K562 (cell line): ENCODE measurements around the gene ZBTB32. TPM values are rescaled to one million over a fixed set of nuclear protein-coding genes. Genes with fewer than 3 reads are reported as not detected.

Source experiments
- CHD2 ChIP-seq: IDR thresholded peaks from 2 replicates; pipeline ENCODE4 v1.6.1; 2011; ENCODE audit warnings: low read depth, low read length
- CREM ChIP-seq: IDR thresholded peaks from 2 replicates; pipeline ENCODE4 v1.6.1; 2014; ENCODE audit warnings: antibody characterized with exemption, low read depth
- FOXJ3 ChIP-seq: sonication (generic); formaldehyde crosslinking; IDR thresholded peaks from 2 replicates; pipeline ENCODE4 v1.4.0; 2020; ENCODE audit warnings: mild to moderate bottlenecking, missing genetic modification reagents
- HINFP ChIP-seq: fragments of 450-650 bp; conservative IDR thresholded peaks from 2 replicates; pipeline ENCODE4 v1.6.1; 2016; ENCODE audit warnings: missing genetic modification characterization, low read depth, mild to moderate bottlenecking, control low read depth, missing compliant biosample characterization
- HOMEZ ChIP-seq: fragments of 250-450 bp; sonication (Bioruptor Pico); IDR thresholded peaks from 2 replicates; pipeline ENCODE4 v1.4.0; 2020; ENCODE audit warnings: mild to moderate bottlenecking, moderate library complexity
- PHB2 ChIP-seq: fragments of 450-650 bp; IDR thresholded peaks from 2 replicates; pipeline ENCODE4 v1.6.1; 2017; ENCODE audit warnings: low read depth
- PPARD ChIP-seq: fragments of 250-450 bp; sonication (Bioruptor Pico); IDR thresholded peaks from 2 replicates; pipeline ENCODE4 v1.8.0; 2022; ENCODE audit warnings: inconsistent platforms, mild to moderate bottlenecking, moderate library complexity
- RAD51 ChIP-seq: fragments of 450-650 bp; IDR thresholded peaks from 2 replicates; pipeline ENCODE4 v1.7.1; 2016; ENCODE audit warnings: low read depth, mild to moderate bottlenecking, borderline replicate concordance
- SMARCB1 ChIP-seq: IDR thresholded peaks from 2 replicates; pipeline ENCODE4 v1.6.1; 2011; ENCODE audit warnings: improper control_type of control experiment, low read depth; ENCODE audit not compliant: insufficient read length
- SMARCE1 ChIP-seq: fragments of 450-650 bp; IDR thresholded peaks from 2 replicates; pipeline ENCODE4 v1.7.1; 2016; ENCODE audit warnings: mild to moderate bottlenecking
- TFAP4 ChIP-seq: sonication (generic); formaldehyde crosslinking; IDR thresholded peaks from 2 replicates; pipeline ENCODE4 v1.8.0; 2022; ENCODE audit warnings: missing genetic modification reagents, mild to moderate bottlenecking, moderate library complexity, borderline replicate concordance
- WHSC1 ChIP-seq: IDR thresholded peaks from one replicate; pipeline ENCODE4 v1.6.1; 2012; ENCODE audit warnings: low read length, control low read depth, inconsistent platforms
- ZNF512 ChIP-seq: IDR thresholded peaks from 2 replicates; pipeline ENCODE4 v1.6.1; 2016; ENCODE audit warnings: missing genetic modification characterization, missing compliant biosample characterization
- ZNF785 ChIP-seq: fragments of 250-450 bp; sonication (Bioruptor Pico); IDR thresholded peaks from 2 replicates; pipeline ENCODE4 v1.4.0; 2020; ENCODE audit warnings: mild to moderate bottlenecking
- polyA plus RNA-seq, 8 experiments: library from polyadenylated mRNA; depleted of rRNA in 4 of 8; stranded (reverse) in 5 of 8; unstranded in 3 of 8; fragments of >200 nt; fragmentation: Nextera tagmentation in 2 of 8; fragmentation: Illumina TruSeq in 1 of 8; extraction: Ambion mirVana in 2 of 8; extraction: Trizol in 1 of 8; gene quantifications; 2 replicates each; pipeline versions ENCODE4 v1.2.1 to v1.2.3, GENCODE V29; 2011 to 2014; ENCODE audit warnings: inconsistent platforms in 1 of 8, missing spikeins in 1 of 8
- total RNA-seq, 7 experiments: library from RNA; depleted of rRNA in 6 of 7; stranded (reverse); fragments of >200 nt in 6 of 7; fragmentation: Illumina TruSeq in 2 of 7; extraction: Trizol in 2 of 7; gene quantifications; 2 replicates each; pipeline versions ENCODE4 v1.2.1 to v1.2.3, GENCODE V29; 2011 to 2021; ENCODE audit warnings: low replicate concordance in 1 of 7
- TF ChIP-seq, protein P1 (sequence below): fragments of 250-450 bp; sonication (Bioruptor Pico); IDR thresholded peaks from 2 replicates; pipeline ENCODE4 v1.9.0; 2021; ENCODE audit warnings: mild to moderate bottlenecking
- TF ChIP-seq, protein P2 (sequence below): fragments of 250-450 bp; sonication (Bioruptor Pico); IDR thresholded peaks from 2 replicates; pipeline ENCODE4 v1.5.0; 2021; ENCODE audit warnings: mild to moderate bottlenecking, borderline replicate concordance
- TF ChIP-seq, protein P3 (sequence below): sonication (generic); formaldehyde crosslinking; IDR thresholded peaks from 2 replicates; pipeline ENCODE4 v1.8.0; 2023; ENCODE audit warnings: mild to moderate bottlenecking, missing genetic modification reagents

The ZBTB32 gene
- total and polyA plus RNA-seq, 9 of the 15 experiments (the other 6 are each of a cell fraction or from before 2014, with no cell fraction given), result 0.20 TPM; not detected in 8

GRCh38 chr19:35716801-35717664 is 12.7 kb downstream of the ZBTB32 start (continued):
- TF ChIP-seq PPARD (CRISPR knock-in tag), result no peak
- TF ChIP-seq, protein P1, sequence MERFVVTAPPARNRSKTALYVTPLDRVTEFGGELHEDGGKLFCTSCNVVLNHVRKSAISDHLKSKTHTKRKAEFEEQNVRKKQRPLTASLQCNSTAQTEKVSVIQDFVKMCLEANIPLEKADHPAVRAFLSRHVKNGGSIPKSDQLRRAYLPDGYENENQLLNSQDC, result no peak
- no peak for TF ChIP-seq RAD51
- no peak for TF ChIP-seq HOMEZ (CRISPR knock-in tag)
- TF ChIP-seq PHB2, result no peak
- no peak for TF ChIP-seq ZNF512 (tag)
- TF ChIP-seq, protein P2, sequence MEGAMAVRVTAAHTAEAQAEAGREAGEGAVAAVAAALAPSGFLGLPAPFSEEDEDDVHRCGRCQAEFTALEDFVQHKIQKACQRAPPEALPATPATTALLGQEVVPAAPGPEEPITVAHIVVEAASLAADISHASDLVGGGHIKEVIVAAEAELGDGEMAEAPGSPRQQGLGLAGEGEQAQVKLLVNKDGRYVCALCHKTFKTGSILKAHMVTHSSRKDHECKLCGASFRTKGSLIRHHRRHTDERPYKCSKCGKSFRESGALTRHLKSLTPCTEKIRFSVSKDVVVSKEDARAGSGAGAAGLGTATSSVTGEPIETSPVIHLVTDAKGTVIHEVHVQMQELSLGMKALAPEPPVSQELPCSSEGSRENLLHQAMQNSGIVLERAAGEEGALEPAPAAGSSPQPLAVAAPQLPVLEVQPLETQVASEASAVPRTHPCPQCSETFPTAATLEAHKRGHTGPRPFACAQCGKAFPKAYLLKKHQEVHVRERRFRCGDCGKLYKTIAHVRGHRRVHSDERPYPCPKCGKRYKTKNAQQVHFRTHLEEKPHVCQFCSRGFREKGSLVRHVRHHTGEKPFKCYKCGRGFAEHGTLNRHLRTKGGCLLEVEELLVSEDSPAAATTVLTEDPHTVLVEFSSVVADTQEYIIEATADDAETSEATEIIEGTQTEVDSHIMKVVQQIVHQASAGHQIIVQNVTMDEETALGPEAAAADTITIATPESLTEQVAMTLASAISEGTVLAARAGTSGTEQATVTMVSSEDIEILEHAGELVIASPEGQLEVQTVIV, result no peak
- no peak for TF ChIP-seq FOXJ3 (CRISPR knock-in tag)
- TF ChIP-seq SMARCE1, result peak; percentile 63
- TF ChIP-seq CREM, result peak; percentile 70; the same call in 1 of the 2 replicates
- TF ChIP-seq, protein P3, sequence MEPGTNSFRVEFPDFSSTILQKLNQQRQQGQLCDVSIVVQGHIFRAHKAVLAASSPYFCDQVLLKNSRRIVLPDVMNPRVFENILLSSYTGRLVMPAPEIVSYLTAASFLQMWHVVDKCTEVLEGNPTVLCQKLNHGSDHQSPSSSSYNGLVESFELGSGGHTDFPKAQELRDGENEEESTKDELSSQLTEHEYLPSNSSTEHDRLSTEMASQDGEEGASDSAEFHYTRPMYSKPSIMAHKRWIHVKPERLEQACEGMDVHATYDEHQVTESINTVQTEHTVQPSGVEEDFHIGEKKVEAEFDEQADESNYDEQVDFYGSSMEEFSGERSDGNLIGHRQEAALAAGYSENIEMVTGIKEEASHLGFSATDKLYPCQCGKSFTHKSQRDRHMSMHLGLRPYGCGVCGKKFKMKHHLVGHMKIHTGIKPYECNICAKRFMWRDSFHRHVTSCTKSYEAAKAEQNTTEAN (CRISPR knock-in tag), result no peak
- peak; percentile 68; the same call in 1 of the 2 replicates for TF ChIP-seq TFAP4 (CRISPR knock-in tag)
- TF ChIP-seq WHSC1, result no peak
- no peak for TF ChIP-seq SMARCB1
- TF ChIP-seq CHD2, result no peak
- TF ChIP-seq ZNF785 (CRISPR knock-in tag), result no peak
- TF ChIP-seq HINFP (tag), result no peak
